B cell (primary cell): ENCODE measurements around the gene RRAGC. TPM values are rescaled to one million over a fixed set of nuclear protein-coding genes. Genes with fewer than 3 reads are reported as not detected.

Experiments used
- ATAC-seq: fragments of 200-7000 bp; cut with Tn5 transposase; one replicate; pipeline ENCODE4 v1.10.0; 2021; ENCODE audit warnings: low read depth, mild to moderate bottlenecking, moderate number of reproducible peaks, moderate library complexity
- CTCF ChIA-PET: fragments of 350-600 bp; sonication (Branson Sonifier 250); formaldehyde crosslinking; loops from one replicate; lab custom pipeline; 2021; ENCODE audit warnings: antibody characterized with exemption, inconsistent platforms; lab: Charles Lee
- POLR2A ChIA-PET: fragments of 350-600 bp; sonication (Branson Sonifier 250); formaldehyde crosslinking; loops from one replicate; lab custom pipeline; 2021; ENCODE audit warnings: antibody characterized with exemption; lab: Charles Lee
- DNase-seq: peaks from one replicate; pipeline ENCODE4 v3.0.0; 2013
- H2AFZ ChIP-seq: 2 replicates; pipeline ENCODE4 v1.6.1; 2012; ENCODE audit warnings: mild to moderate bottlenecking, low read depth, low read length; ENCODE audit not compliant: insufficient read depth, poor library complexity, severe bottlenecking
- H3K27ac ChIP-seq, 2 donors: 1 replicate in 1 of 2; 2 replicates in 1 of 2; pipeline ENCODE4 v1.5.1; 2012 to 2013; ENCODE audit warnings: low read length in 2 of 2, mild to moderate bottlenecking in 2 of 2, moderate library complexity in 1 of 2
- H3K27me3 ChIP-seq, 4 experiments: fragments of 200-600 bp in 1 of 4; sonication (generic) in 1 of 4; replicated peaks in 1 of 4; 1 replicate in 2 of 4; 2 replicates in 2 of 4; pipeline versions ENCODE4 v1.6.1 to v1.7.0; 2013 to 2016; ENCODE audit warnings: low read length in 3 of 4, mild to moderate bottlenecking in 2 of 4, mixed read lengths in 1 of 4, moderate library complexity in 1 of 4; ENCODE audit not compliant: insufficient read depth in 4 of 4, control insufficient read depth in 3 of 4; ENCODE audit errors: control extremely low read depth in 1 of 4
- H3K36me3 ChIP-seq, 2 experiments: replicated peaks in 1 of 2; 1 replicate in 1 of 2; 2 replicates in 1 of 2; pipeline versions ENCODE4 v1.6.1 to v1.7.1; 2013; ENCODE audit warnings: low read length in 1 of 2; ENCODE audit not compliant: insufficient read depth in 2 of 2, control insufficient read depth in 1 of 2; ENCODE audit errors: control extremely low read depth in 1 of 2, extremely low read depth in 1 of 2
- H3K4me1 ChIP-seq, 2 donors: fragments of 200-600 bp in 1 of 2; sonication (generic) in 1 of 2; 1 replicate in 1 of 2; 2 replicates in 1 of 2; pipeline versions ENCODE4 v1.5.1 to v1.6.1; 2013 to 2017; ENCODE audit warnings: low read length in 2 of 2; ENCODE audit not compliant: control insufficient read depth in 2 of 2, insufficient read depth in 2 of 2
- H3K4me2 ChIP-seq: replicated peaks from 2 replicates; pipeline ENCODE3; 2012; ENCODE audit warnings: mild to moderate bottlenecking, low read depth, low read length; ENCODE audit not compliant: poor library complexity, severe bottlenecking
- H3K4me3 ChIP-seq, 5 experiments: fragments of 200-600 bp in 1 of 5; sonication (generic) in 1 of 5; 1 replicate in 3 of 5; 2 replicates in 2 of 5; pipeline versions ENCODE4 v1.5.1 to v1.7.0; 2011 to 2016; ENCODE audit warnings: low read length in 4 of 5, mild to moderate bottlenecking in 4 of 5, low read depth in 2 of 5, control low read depth in 1 of 5, moderate library complexity in 1 of 5; ENCODE audit not compliant: insufficient read depth in 1 of 5; ENCODE audit errors: control extremely low read depth in 1 of 5, extremely low read depth in 1 of 5
- H3K79me2 ChIP-seq: fragments of 200-600 bp; sonication (generic); one replicate; pipeline ENCODE4 v1.6.0; 2016; ENCODE audit warnings: low read length; ENCODE audit not compliant: control insufficient read depth, insufficient read depth
- H3K9ac ChIP-seq: fragments of 200-600 bp; sonication (generic); 2 replicates; pipeline ENCODE4 v1.6.1; 2017; ENCODE audit warnings: mild to moderate bottlenecking, low read length, moderate library complexity
- H3K9me3 ChIP-seq, 3 donors: one replicate each; pipeline versions ENCODE4 v1.6.1 to v1.7.1; 2013; ENCODE audit warnings: low read length in 2 of 3; ENCODE audit not compliant: control insufficient read depth in 2 of 3, insufficient read depth in 1 of 3; ENCODE audit errors: control extremely low read depth in 1 of 3
- H4K20me1 ChIP-seq: 2 replicates; pipeline ENCODE4 v1.6.0; 2012; ENCODE audit warnings: mild to moderate bottlenecking, low read length; ENCODE audit not compliant: insufficient read depth, control insufficient read depth, poor library complexity, severe bottlenecking
- H3K27ac Mint-ChIP-seq: one replicate; pipeline ENCODE4 v1.8.0; 2021; ENCODE audit warnings: mixed read lengths
- H3K27me3 Mint-ChIP-seq: one replicate; pipeline ENCODE4 v1.8.0; 2021; ENCODE audit warnings: mixed read lengths
- H3K4me1 Mint-ChIP-seq: one replicate; pipeline ENCODE4 v1.8.0; 2021; ENCODE audit warnings: mixed read lengths
- H3K4me3 Mint-ChIP-seq: one replicate; pipeline ENCODE4 v1.8.0; 2021; ENCODE audit warnings: mixed read lengths
- H3K9me3 Mint-ChIP-seq: one replicate; pipeline ENCODE4 v1.8.0; 2022; ENCODE audit warnings: mixed read lengths; ENCODE audit not compliant: insufficient read depth
- EZH2 ChIP-seq: IDR thresholded peaks from 2 replicates; pipeline ENCODE4 v1.6.1; 2012; ENCODE audit warnings: borderline replicate concordance, low read depth, mild to moderate bottlenecking, moderate library complexity, low read length; ENCODE audit not compliant: insufficient read depth, poor library complexity, severe bottlenecking
- WGBS: methylation state at CpG from one replicate; pipeline ENCODE4 v1.1.5; 2013; ENCODE audit warnings: missing lambda C conversion rate; ENCODE audit not compliant: insufficient coverage; 5-methylcytosine and 5-hydroxymethylcytosine counted together
- intact Hi-C: fragments of 100-400 bp; cut with micrococcal nuclease; formaldehyde crosslinking; loops from one replicate; pipeline ENCODE4 v1.10.0; 2022
- polyA plus RNA-seq: library from polyadenylated mRNA; depleted of rRNA; stranded (reverse); fragments of >200 nt; gene quantifications from 2 replicates; pipeline ENCODE4 v1.2.3, GENCODE V29; 2012
- total RNA-seq, 2 donors: library from RNA; stranded (reverse); fragments of 120-200 nt in 1 of 2; gene quantifications; 1 replicate in 1 of 2; 2 replicates in 1 of 2; pipeline versions ENCODE4 v1.2.3 to v1.2.4, GENCODE V29; 2013 to 2022
- TF ChIP-seq, protein P1 (sequence below): fragments of 200-600 bp; IDR thresholded peaks from one replicate; pipeline ENCODE4 v1.8.0; 2022; ENCODE audit warnings: antibody characterized with exemption, mild to moderate bottlenecking

RRAGC gene
- total and polyA plus RNA-seq, 2 donors (not counting 1 experiment from before 2014, with no cell fraction given) = 11.4 to 37.6 TPM

DNA sequence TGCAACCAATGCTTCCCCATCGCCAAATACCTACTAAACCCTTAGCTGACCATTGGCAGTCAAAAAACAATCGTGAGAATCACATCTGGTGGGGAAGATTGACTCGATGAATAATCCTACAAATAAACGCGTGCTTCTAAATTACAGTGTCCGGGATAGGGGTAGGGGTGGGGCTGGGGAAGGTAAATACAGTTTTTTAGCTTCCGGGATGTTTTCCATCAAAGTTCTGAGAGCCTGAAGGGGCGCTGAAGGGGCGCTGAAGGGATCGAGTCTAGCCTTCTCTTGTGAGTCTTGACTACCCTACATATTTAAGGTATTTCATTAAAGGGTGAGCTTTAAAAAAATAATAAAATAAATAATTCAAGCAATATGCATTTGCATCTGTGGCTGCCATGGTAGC is 40.5 kb downstream of the RRAGC start:
- ChIA-PET CTCF (interaction anchor here (0.6 to 7.4 kb wide), 13 partner anchors 8 to 829 kb away, joined by 3 to 38 read pairs (median 3); partner anchors contain the start of genes MYCBP, RHBDL2 and SF3A3), POLR2A (no interaction called here)
- no CpG with 5 or more reads among the region's 10 CpGs for WGBS
- peak overlapping the region; percentile 64 for H2AFZ ChIP-seq
- Mint-ChIP-seq H3K27me3 (peaks cover 74% of the 10 kb centered on the region), H3K4me3 (peak overlapping the region; percentile 45), H3K9me3 (no peaks in the 10 kb centered on the region), H3K27ac (no peak overlapping the region), H3K4me1 (peaks cover 17% of the 10 kb centered on the region)
- peaks cover 17 to 19% of the 10 kb centered on the region in 2 donors for H3K4me1 ChIP-seq
- no peaks in the 10 kb centered on the region for H3K79me2 ChIP-seq
- H3K4me3 ChIP-seq = no peak overlapping the region
- peaks cover 0 to 54% (median 44%) of the 10 kb centered on the region in 4 experiments for H3K27me3 ChIP-seq
- H3K9me3 ChIP-seq = peaks cover 0 to 21% (median 5%) of the 10 kb centered on the region in 3 donors
- no peak overlapping the region for H3K9ac ChIP-seq
- intact Hi-C loops = no loop called here
- TF ChIP-seq, protein P1, sequence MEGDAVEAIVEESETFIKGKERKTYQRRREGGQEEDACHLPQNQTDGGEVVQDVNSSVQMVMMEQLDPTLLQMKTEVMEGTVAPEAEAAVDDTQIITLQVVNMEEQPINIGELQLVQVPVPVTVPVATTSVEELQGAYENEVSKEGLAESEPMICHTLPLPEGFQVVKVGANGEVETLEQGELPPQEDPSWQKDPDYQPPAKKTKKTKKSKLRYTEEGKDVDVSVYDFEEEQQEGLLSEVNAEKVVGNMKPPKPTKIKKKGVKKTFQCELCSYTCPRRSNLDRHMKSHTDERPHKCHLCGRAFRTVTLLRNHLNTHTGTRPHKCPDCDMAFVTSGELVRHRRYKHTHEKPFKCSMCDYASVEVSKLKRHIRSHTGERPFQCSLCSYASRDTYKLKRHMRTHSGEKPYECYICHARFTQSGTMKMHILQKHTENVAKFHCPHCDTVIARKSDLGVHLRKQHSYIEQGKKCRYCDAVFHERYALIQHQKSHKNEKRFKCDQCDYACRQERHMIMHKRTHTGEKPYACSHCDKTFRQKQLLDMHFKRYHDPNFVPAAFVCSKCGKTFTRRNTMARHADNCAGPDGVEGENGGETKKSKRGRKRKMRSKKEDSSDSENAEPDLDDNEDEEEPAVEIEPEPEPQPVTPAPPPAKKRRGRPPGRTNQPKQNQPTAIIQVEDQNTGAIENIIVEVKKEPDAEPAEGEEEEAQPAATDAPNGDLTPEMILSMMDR = no peak
- TF ChIP-seq EZH2 = no peak
- no peak for DNase-seq
- no peak for ATAC-seq
- no peaks in the 10 kb centered on the region for H4K20me1 ChIP-seq
- H3K36me3 ChIP-seq = no peaks in the 10 kb centered on the region
- H3K4me2 ChIP-seq = peak overlapping the region; percentile 74
- H3K27ac ChIP-seq = no peak overlapping the region

DNA sequence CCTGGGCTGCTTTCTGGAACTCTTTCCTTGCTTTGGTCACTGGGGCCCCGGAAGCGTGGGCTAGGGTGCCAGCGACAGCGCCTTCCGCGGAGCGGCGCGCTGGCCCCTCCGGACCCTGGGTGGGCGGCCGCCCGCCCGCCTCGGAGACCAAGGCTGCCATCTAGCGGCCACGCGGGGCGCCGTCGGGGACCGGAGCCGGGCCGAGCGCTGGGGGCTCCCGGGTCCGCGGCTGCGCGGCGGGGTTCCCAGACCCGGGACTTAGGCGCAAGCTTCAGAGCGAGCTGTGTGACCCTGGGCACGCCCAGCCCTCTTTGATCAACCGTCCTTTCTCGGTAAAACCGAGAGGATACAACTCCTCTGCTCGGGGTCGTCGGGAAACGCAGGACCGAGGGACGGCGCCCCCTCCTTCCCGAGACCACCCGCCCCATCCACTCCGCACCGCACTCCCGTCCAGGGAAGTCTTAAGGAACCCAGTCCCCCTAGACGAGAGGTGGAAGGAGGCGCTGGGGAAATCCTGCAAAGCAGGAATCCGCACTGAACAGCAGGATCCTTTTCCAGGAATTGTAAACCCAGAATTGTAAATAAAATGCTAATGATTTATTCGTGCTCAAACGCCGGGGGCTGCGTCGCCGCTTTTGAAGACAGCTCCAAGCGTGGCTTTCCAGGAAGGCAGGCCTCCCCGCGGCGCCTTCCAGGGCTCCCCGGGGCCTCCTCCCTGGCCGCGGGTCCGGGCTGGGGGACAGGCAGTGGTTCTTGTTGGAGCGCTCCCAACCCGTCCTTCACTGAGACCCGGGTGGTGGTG is 41.2 kb downstream of the RRAGC start:
- Mint-ChIP-seq H3K9me3 (no peaks in the 10 kb centered on the region), H3K4me3 (peak overlapping the region; percentile 50), H3K4me1 (peaks cover 17% of the 10 kb centered on the region), H3K27me3 (peaks cover 79% of the 10 kb centered on the region), H3K27ac (no peak overlapping the region)
- ChIA-PET CTCF (interaction anchor here (0.6 to 7.4 kb wide), 8 partner anchors 9 to 804 kb away, joined by 3 to 38 read pairs (median 3); partner anchors contain the start of gene MYCBP), POLR2A (no interaction called here)
- no peak for TF ChIP-seq EZH2
- TF ChIP-seq, protein P1 = peak; percentile 94
- peak overlapping the region in 4 of 5 experiments; percentile 8 to 38 (median 16) for H3K4me3 ChIP-seq
- H3K36me3 ChIP-seq = no peaks in the 10 kb centered on the region
- intact Hi-C loops = no loop called here
- H3K9ac ChIP-seq = peak overlapping the region; percentile 37
- H3K4me2 ChIP-seq = peak overlapping the region; percentile 74
- 2% methylated on average over 61 of the region's 70 CpGs for WGBS
- no peaks in the 10 kb centered on the region for H3K79me2 ChIP-seq
- peak; percentile 62 for DNase-seq
- peaks cover 0 to 59% (median 43%) of the 10 kb centered on the region in 4 experiments for H3K27me3 ChIP-seq
- no peak overlapping the region for H3K27ac ChIP-seq
- H3K9me3 ChIP-seq = peaks cover 0 to 21% (median 5%) of the 10 kb centered on the region in 3 donors
- H3K4me1 ChIP-seq = peaks cover 17 to 19% of the 10 kb centered on the region in 2 donors
- no peaks in the 10 kb centered on the region for H4K20me1 ChIP-seq
- H2AFZ ChIP-seq = peak overlapping the region; percentile 64
- peak; percentile 69 for ATAC-seq
